Gastroesophageal sphincter (tissue), 3 donors: ENCODE measurements around the gene MYBPH.

Source experiments
- CTCF ChIP-seq, 4 experiments: fragments of 200-600 bp in 2 of 4; fragments of 450-650 bp in 2 of 4; sonication (generic) in 1 of 4; IDR thresholded peaks; one replicate each; pipeline ENCODE4 v1.5.1; 2017 to 2019; ENCODE audit warnings: antibody characterized with exemption in 4 of 4, mild to moderate bottlenecking in 2 of 4, moderate library complexity in 2 of 4
- EP300 ChIP-seq: sonication (generic); formaldehyde crosslinking; IDR thresholded peaks from one replicate; pipeline ENCODE4 v1.6.1; 2017; ENCODE audit warnings: antibody characterized with exemption, mild to moderate bottlenecking
- POLR2A ChIP-seq, 2 donors: fragments of 450-650 bp; IDR thresholded peaks; one replicate each; pipeline ENCODE4 v1.6.1; 2017; ENCODE audit warnings: antibody characterized with exemption in 2 of 2, mild to moderate bottlenecking in 2 of 2, moderate library complexity in 1 of 2
- POLR2AphosphoS5 ChIP-seq: sonication (generic); formaldehyde crosslinking; IDR thresholded peaks from one replicate; pipeline ENCODE4 v1.6.1; 2017; ENCODE audit warnings: antibody characterized with exemption

- no peak for TF ChIP-seq CTCF (IDR thresholded peaks at IDR 0.05)
- TF ChIP-seq EP300 = no peak
- no peak for TF ChIP-seq POLR2A (IDR thresholded peaks at IDR 0.05)
- no peak for TF ChIP-seq POLR2AphosphoS5
Measured at GRCh38 chr1:203158960-203159665, 16.5 kb downstream of the MYBPH start.
